Mesendoderm (in vitro differentiated cells): Measurements from ENCODE around the gene ACOT12.
A peak's percentile ranks its signal among the peaks of the same experiment; 100 is the strongest.
"Not testable (repeated sequence)": the region's sequence is repeated elsewhere in the genome, so short reads cannot be mapped to it uniquely, and the experiment has no call there.

Experiments used
- DNase-seq: peaks from one replicate; pipeline ENCODE4 v3.0.0; 2013
- H2AK5ac ChIP-seq: 2 replicates; pipeline ENCODE4 v1.6.1; 2013; ENCODE audit warnings: low read length, inconsistent platforms
- H2BK120ac ChIP-seq: 2 replicates; pipeline ENCODE4 v1.6.1; 2013; ENCODE audit warnings: low read depth, mild to moderate bottlenecking, low read length, moderate library complexity, mixed read lengths
- H2BK15ac ChIP-seq: replicated peaks from 2 replicates; pipeline ENCODE4 v1.6.1; 2013; ENCODE audit warnings: low read depth, mild to moderate bottlenecking, moderate library complexity
- H2BK5ac ChIP-seq: 2 replicates; pipeline ENCODE4 v1.6.1; 2013; ENCODE audit warnings: low read length, inconsistent platforms
- H3K18ac ChIP-seq: 2 replicates; pipeline ENCODE4 v1.6.1; 2013; ENCODE audit warnings: mild to moderate bottlenecking, low read length, mixed read lengths
- H3K23ac ChIP-seq: one replicate; pipeline ENCODE4 v1.6.1; 2013; ENCODE audit warnings: low read length
- H3K27ac ChIP-seq: 2 replicates; pipeline ENCODE4 v1.5.1; 2013; ENCODE audit warnings: low read depth, mild to moderate bottlenecking, inconsistent platforms, low read length, moderate library complexity
- H3K27me3 ChIP-seq: 2 replicates; pipeline ENCODE4 v1.6.1; 2013; ENCODE audit warnings: low read length, control low read depth, mild to moderate bottlenecking, inconsistent platforms; ENCODE audit not compliant: insufficient read depth, poor library complexity
- H3K36me3 ChIP-seq: 2 replicates; pipeline ENCODE4 v1.6.1; 2013; ENCODE audit warnings: low read length, inconsistent platforms; ENCODE audit not compliant: control insufficient read depth, insufficient read depth
- H3K4ac ChIP-seq: one replicate; pipeline ENCODE4 v1.6.1; 2013; ENCODE audit warnings: low read depth, mild to moderate bottlenecking, low read length, moderate library complexity
- H3K4me1 ChIP-seq: 2 replicates; pipeline ENCODE4 v1.6.1; 2013; ENCODE audit warnings: low read depth, low read length, inconsistent platforms; ENCODE audit not compliant: control insufficient read depth
- H3K4me2 ChIP-seq: 2 replicates; pipeline ENCODE4 v1.6.1; 2013; ENCODE audit warnings: low read length
- H3K4me3 ChIP-seq: 2 replicates; pipeline ENCODE4 v1.5.1; 2013; ENCODE audit warnings: mild to moderate bottlenecking, low read length
- H3K56ac ChIP-seq: one replicate; pipeline ENCODE4 v1.6.1; 2013; ENCODE audit warnings: low read length
- H3K79me1 ChIP-seq: 2 replicates; pipeline ENCODE4 v1.6.1; 2013; ENCODE audit warnings: low read length, inconsistent platforms
- H3K79me2 ChIP-seq: 2 replicates; pipeline ENCODE4 v1.6.1; 2013; ENCODE audit warnings: mild to moderate bottlenecking, low read length; ENCODE audit not compliant: control insufficient read depth, insufficient read depth
- H3K9ac ChIP-seq: 2 replicates; pipeline ENCODE4 v1.6.1; 2013; ENCODE audit warnings: low read length, inconsistent platforms
- H4K5ac ChIP-seq: one replicate; pipeline ENCODE4 v1.6.1; 2013; ENCODE audit warnings: low read length
- H4K8ac ChIP-seq: one replicate; pipeline ENCODE4 v1.6.1; 2013; ENCODE audit warnings: low read depth, mild to moderate bottlenecking, control low read depth, low read length, moderate library complexity
- WGBS: extraction: QIAGEN DNeasy Blood & Tissue Kit; methylation state at CpG from one replicate; pipeline ENCODE4 v1.1.7; 2013; ENCODE audit warnings: low lambda C conversion rate, missing lambda C conversion rate; ENCODE audit not compliant: insufficient coverage; ENCODE audit errors: extremely low coverage; 5-methylcytosine and 5-hydroxymethylcytosine counted together

Gene ACOT12

GRCh38 chr5:81294021-81294420 lies 99.9 kb downstream of the ACOT12 start:
- not testable (repeated sequence) for H2AK5ac ChIP-seq, DNase-seq, H3K4me3 ChIP-seq, H2BK120ac ChIP-seq, H4K8ac ChIP-seq, H3K27me3 ChIP-seq, H3K27ac ChIP-seq, H4K5ac ChIP-seq, H2BK5ac ChIP-seq, H3K4me2 ChIP-seq, H3K18ac ChIP-seq, H3K56ac ChIP-seq, H2BK15ac ChIP-seq, H3K4me1 ChIP-seq, H3K9ac ChIP-seq, H3K23ac ChIP-seq, H3K36me3 ChIP-seq, H3K4ac ChIP-seq
- no CpG with 5 or more reads among the region's 5 CpGs for WGBS
- Histone ChIP-seq H3K79me2 (peaks cover 23% of the 10 kb centered on the region), H3K79me1 (peaks cover 15% of the 10 kb centered on the region)

GRCh38 chr5:81292130-81292529 lies 101.8 kb downstream of the ACOT12 start:
- no peaks in the 10 kb centered on the region for H3K27me3 ChIP-seq
- H2BK5ac ChIP-seq: no peak overlapping the region
- DNase-seq: no peak
- H3K56ac ChIP-seq: no peak overlapping the region
- WGBS: no CpG with 5 or more reads among the region's 2 CpGs
- no peak overlapping the region for H2AK5ac ChIP-seq
- H3K79me2 ChIP-seq: peaks cover 23% of the 10 kb centered on the region
- no peak overlapping the region for H3K4me2 ChIP-seq
- no peak overlapping the region for H3K18ac ChIP-seq
- H3K79me1 ChIP-seq: peaks cover 15% of the 10 kb centered on the region
- H3K36me3 ChIP-seq: no peaks in the 10 kb centered on the region
- H3K4me1 ChIP-seq: no peaks in the 10 kb centered on the region
- no peak overlapping the region for H3K9ac ChIP-seq
- no peak overlapping the region for H3K4me3 ChIP-seq
- H4K8ac ChIP-seq: no peak overlapping the region
- H3K4ac ChIP-seq: no peak overlapping the region
- H3K27ac ChIP-seq: no peak overlapping the region
- no peak overlapping the region for H4K5ac ChIP-seq
- no peak overlapping the region for H2BK15ac ChIP-seq
- H2BK120ac ChIP-seq: no peak overlapping the region
- H3K23ac ChIP-seq: no peak overlapping the region

GRCh38 chr5:81290146-81290545 lies 103.8 kb downstream of the ACOT12 start:
- Histone ChIP-seq H4K8ac (no peak overlapping the region), H2BK5ac (no peak overlapping the region), H3K27me3 (no peaks in the 10 kb centered on the region), H3K79me2 (peaks cover 23% of the 10 kb centered on the region), H3K79me1 (peaks cover 15% of the 10 kb centered on the region), H3K9ac (no peak overlapping the region), H3K4ac (no peak overlapping the region), H3K56ac (no peak overlapping the region), H3K18ac (no peak overlapping the region), H4K5ac (no peak overlapping the region), H2AK5ac (no peak overlapping the region), H3K36me3 (no peaks in the 10 kb centered on the region), H3K4me3 (no peak overlapping the region), H2BK120ac (no peak overlapping the region), H2BK15ac (no peak overlapping the region), H3K27ac (no peak overlapping the region), H3K23ac (no peak overlapping the region), H3K4me1 (no peaks in the 10 kb centered on the region), H3K4me2 (no peak overlapping the region)
- no peak for DNase-seq
- no CpG with 5 or more reads among the region's 1 CpG for WGBS

- no peaks in the 10 kb centered on the region for H3K36me3 ChIP-seq
- H3K4me1 ChIP-seq: no peaks in the 10 kb centered on the region
- peaks cover 13% of the 10 kb centered on the region for H3K79me2 ChIP-seq
- no peaks in the 10 kb centered on the region for H3K27me3 ChIP-seq
- no peak overlapping the region for H2BK120ac ChIP-seq
- no peak overlapping the region for H3K4ac ChIP-seq
- no peak overlapping the region for H4K5ac ChIP-seq
- no peak overlapping the region for H3K27ac ChIP-seq
- no peak overlapping the region for H3K56ac ChIP-seq
- H2BK15ac ChIP-seq: no peak overlapping the region
- no peak overlapping the region for H3K9ac ChIP-seq
- no peak overlapping the region for H3K18ac ChIP-seq
- no peak for DNase-seq
- WGBS: no CpG with 5 or more reads among the region's 4 CpGs
- H3K23ac ChIP-seq: no peak overlapping the region
- H2AK5ac ChIP-seq: no peak overlapping the region
- no peak overlapping the region for H4K8ac ChIP-seq
- no peak overlapping the region for H3K4me3 ChIP-seq
- peaks cover 12% of the 10 kb centered on the region for H3K79me1 ChIP-seq
- no peak overlapping the region for H3K4me2 ChIP-seq
- H2BK5ac ChIP-seq: no peak overlapping the region
These were observed 105.9 kb downstream of the ACOT12 start for GRCh38 chr5:81288021-81288433.

- no peak overlapping the region for H3K18ac ChIP-seq
- no peak overlapping the region for H3K4me2 ChIP-seq
- no peak overlapping the region for H3K27ac ChIP-seq
- peaks cover 3% of the 10 kb centered on the region for H3K79me2 ChIP-seq
- no peak overlapping the region for H2BK5ac ChIP-seq
- no peak overlapping the region for H4K5ac ChIP-seq
- no peak overlapping the region for H2AK5ac ChIP-seq
- H3K4ac ChIP-seq: no peak overlapping the region
- DNase-seq: peak; percentile 44
- no peak overlapping the region for H3K56ac ChIP-seq
- H2BK15ac ChIP-seq: no peak overlapping the region
- peaks cover 5% of the 10 kb centered on the region for H3K79me1 ChIP-seq
- no peak overlapping the region for H3K9ac ChIP-seq
- H3K27me3 ChIP-seq: no peaks in the 10 kb centered on the region
- H3K4me1 ChIP-seq: no peaks in the 10 kb centered on the region
- no peaks in the 10 kb centered on the region for H3K36me3 ChIP-seq
- no peak overlapping the region for H4K8ac ChIP-seq
- no peak overlapping the region for H3K4me3 ChIP-seq
- H3K23ac ChIP-seq: no peak overlapping the region
- H2BK120ac ChIP-seq: no peak overlapping the region
- no CpG with 5 or more reads among the region's 3 CpGs for WGBS
These were observed 107.8 kb downstream of the ACOT12 start for GRCh38 chr5:81286059-81286617.

- Histone ChIP-seq H3K23ac (no peak overlapping the region), H3K79me2 (no peaks in the 10 kb centered on the region), H3K27me3 (no peaks in the 10 kb centered on the region), H3K9ac (no peak overlapping the region), H4K8ac (no peak overlapping the region), H2BK120ac (no peak overlapping the region), H2BK15ac (no peak overlapping the region), H3K79me1 (peaks cover 2% of the 10 kb centered on the region), H2BK5ac (no peak overlapping the region), H4K5ac (no peak overlapping the region), H3K56ac (no peak overlapping the region), H3K4me3 (no peak overlapping the region), H3K4me1 (no peaks in the 10 kb centered on the region), H3K18ac (no peak overlapping the region), H3K36me3 (no peaks in the 10 kb centered on the region), H3K27ac (no peak overlapping the region), H3K4ac (no peak overlapping the region), H2AK5ac (no peak overlapping the region), H3K4me2 (no peak overlapping the region)
- DNase-seq: no peak
- WGBS: no CpG with 5 or more reads among the region's 1 CpG
These were observed 110.0 kb downstream of the ACOT12 start for GRCh38 chr5:81283976-81284375.
